Skin epidermis (tissue), 12 donors: ENCODE measurements around the gene PCDHB4.
"Not testable (repeated sequence)": the region's sequence is repeated elsewhere in the genome, so short reads cannot be mapped to it uniquely, and the experiment has no call there.

Experiments used
- H3K27ac ChIP-seq, 21 experiments: fragments of 200-600 bp; sonication (generic) in 11 of 21; one replicate each; pipeline ENCODE4 v1.5.0; 2020; ENCODE audit warnings: mild to moderate bottlenecking in 3 of 21, inconsistent platforms in 2 of 21, moderate library complexity in 2 of 21
- H3K4me3 ChIP-seq, 7 experiments: fragments of 200-600 bp; sonication (generic) in 2 of 7; one replicate each; pipeline ENCODE4 v1.5.0; 2020; ENCODE audit warnings: inconsistent platforms in 2 of 7, mild to moderate bottlenecking in 2 of 7, moderate library complexity in 1 of 7

PCDHB4 gene

DNA sequence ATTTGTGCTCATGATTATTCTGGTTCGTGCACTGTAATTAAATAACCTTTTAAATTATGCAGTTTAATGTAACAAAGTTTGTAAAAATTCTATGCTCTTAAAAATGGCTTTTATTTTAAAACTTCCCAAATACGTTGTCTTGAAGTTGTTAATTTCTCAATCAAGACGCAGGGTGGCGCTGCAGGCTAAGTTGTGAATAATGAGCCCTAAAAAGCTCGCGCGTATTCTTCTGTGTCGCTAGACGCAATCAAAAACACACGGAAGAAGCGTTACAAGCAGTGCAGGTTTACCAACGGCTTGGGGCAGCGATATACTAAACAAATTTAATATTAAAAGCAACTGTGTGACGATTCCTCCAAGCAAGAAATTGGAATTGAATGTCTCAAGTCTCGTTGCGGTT is at the start of gene PCDHB4:
TSS of gene PCDHB4 (plus strand) at position 256 of the 400 bp plus-strand sequence. CDS start 181 bp downstream, outside the sequence.
- no peak within 1 kb of the TSS for H3K27ac ChIP-seq
- H3K4me3 ChIP-seq, result peak within 1 kb of the TSS in 3 of 7 experiments; percentile 5 to 21 (median 7)

DNA sequence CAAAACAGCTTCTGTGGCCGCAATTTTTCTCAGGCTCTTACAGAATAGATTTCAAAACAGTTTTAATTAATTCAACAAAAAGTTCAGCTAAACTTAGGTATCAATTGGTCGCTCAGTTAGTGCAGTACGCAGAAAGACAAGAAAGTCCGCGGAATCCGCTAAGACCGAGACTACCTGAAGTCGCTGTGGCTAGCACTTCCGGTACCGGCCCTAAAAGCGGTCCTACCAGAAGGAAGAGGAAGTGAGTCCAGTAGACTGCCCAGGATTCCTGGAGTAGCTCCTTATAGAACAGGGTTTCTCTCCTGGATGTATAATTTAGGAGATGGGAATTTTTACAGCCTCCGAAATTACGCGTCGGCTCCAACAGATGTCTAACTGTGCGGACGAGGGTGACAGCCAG is 43.8 kb upstream of the PCDHB4 start:
- Histone ChIP-seq H3K27ac (no peak overlapping the region), H3K4me3 (peak overlapping the region in 1 of 7 experiments; percentile 7)

DNA sequence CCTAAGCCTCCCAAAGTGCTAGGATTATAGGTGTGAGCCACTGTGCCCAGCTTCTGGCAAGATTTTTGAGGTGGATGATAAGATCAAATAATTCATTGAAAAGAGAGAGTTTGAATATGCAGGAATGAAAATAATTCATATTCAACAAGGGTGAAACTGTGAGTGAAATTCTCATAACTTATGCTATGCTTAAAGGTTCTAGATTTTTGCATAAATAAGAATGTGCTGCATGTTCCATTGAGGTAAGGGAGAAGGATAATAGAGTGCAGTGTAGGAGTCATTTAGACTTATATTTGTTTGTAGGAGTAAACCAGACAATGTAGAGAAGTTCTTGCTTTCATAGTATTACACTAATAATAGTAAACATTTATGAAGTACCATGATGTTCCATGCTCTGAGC is 39.4 kb upstream of the PCDHB4 start:
- no peak overlapping the region for H3K27ac ChIP-seq

DNA sequence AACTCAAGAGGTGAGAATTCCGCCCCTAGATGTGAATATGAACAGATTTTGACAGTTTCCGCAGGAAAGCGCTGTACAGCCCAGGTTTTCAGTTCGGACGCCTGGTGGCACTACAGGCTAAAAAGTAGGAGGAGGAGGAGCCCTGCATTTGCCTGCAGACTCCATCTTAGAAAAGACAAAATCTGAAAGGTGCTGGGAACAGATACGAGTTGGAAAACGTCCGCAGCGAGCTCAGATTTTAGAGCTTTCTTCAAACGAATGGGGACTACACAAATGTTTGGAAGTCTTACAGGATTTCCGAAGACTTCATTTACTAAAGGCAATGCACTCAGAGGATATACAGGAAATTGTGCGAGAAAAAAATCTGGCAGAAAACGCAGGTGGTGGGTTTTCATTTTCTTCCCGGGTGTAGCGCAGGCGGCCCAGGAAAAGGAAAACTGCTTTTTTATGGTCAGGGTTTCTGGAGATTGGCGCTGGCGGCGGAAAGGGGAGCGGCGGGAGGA is 37.1 kb upstream of the PCDHB4 start:
- Histone ChIP-seq H3K27ac (no peak overlapping the region), H3K4me3 (peak overlapping the region in 3 of 7 experiments; percentile 4 to 29 (median 21))

More for the DNA sequence above, 39.4 kb upstream of the PCDHB4 start:
- H3K4me3 ChIP-seq, result no peak overlapping the region

DNA sequence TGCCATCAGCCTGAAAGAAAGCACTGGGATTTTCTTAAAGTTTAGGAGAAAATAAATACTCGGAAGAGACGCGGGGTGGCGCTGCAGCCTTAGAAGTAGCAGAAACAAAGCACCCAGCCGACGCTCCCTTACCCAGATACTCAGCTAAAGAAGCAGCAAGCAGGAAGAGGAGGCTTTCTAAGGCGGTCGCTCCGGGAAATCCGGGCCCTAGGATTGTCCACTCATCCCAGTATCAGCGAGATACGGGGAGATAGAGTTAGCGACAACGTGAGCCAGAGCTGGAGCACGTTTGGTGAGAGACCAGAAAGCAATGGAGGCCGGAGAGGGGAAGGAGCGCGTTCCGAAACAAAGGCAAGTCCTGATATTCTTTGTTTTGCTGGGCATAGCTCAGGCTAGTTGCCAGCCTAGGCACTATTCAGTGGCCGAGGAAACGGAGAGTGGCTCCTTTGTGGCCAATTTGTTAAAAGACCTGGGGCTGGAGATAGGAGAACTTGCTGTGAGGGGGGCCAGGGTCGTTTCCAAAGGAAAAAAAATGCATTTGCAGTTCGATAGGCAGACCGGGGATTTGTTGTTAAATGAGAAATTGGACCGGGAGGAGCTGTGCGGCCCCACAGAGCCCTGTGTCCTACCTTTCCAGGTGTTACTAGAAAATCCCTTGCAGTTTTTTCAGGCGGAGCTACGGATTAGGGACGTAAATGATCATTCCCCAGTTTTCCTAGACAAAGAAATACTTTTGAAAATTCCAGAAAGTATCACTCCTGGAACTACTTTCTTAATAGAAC is 26.9 kb upstream of the PCDHB4 start, which contains the start of gene PCDHB2:
TSS of gene PCDHB2 (plus strand) at position 135 of the 782 bp plus-strand sequence. CDS start at position 311, 176 bp downstream.
- Histone ChIP-seq H3K27ac (peak within 1 kb of the TSS in 1 of 21 experiments; percentile 78), H3K4me3 (peak within 1 kb of the TSS in 4 of 7 experiments; percentile 6 to 38 (median 22))

DNA sequence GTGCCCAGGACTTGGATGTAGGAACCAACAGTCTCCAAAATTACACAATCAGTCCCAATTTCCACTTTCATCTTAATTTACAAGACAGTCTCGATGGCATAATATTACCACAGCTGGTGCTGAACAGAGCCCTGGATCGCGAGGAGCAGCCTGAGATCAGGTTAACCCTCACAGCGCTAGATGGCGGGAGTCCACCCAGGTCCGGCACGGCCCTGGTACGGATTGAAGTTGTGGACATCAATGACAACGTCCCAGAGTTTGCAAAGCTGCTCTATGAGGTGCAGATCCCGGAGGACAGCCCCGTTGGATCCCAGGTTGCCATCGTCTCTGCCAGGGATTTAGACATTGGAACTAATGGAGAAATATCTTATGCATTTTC is 26.4 kb upstream of the PCDHB4 start:
- Histone ChIP-seq H3K4me3 (peak overlapping the region in 3 of 7 experiments; percentile 8 to 38 (median 35)), H3K27ac (no peak overlapping the region)

DNA sequence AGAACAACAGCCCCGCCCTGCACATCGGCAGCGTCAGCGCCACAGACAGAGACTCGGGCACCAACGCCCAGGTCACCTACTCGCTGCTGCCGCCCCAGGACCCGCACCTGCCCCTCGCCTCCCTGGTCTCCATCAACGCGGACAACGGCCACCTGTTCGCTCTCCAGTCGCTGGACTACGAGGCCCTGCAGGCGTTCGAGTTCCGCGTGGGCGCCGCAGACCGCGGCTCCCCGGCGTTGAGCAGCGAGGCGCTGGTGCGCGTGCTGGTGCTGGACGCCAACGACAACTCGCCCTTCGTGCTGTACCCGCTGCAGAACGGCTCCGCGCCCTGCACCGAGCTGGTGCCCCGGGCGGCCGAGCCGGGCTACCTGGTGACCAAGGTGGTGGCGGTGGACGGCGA is 25.4 kb upstream of the PCDHB4 start:
- H3K4me3 ChIP-seq, H3K27ac ChIP-seq: not testable (repeated sequence)

DNA sequence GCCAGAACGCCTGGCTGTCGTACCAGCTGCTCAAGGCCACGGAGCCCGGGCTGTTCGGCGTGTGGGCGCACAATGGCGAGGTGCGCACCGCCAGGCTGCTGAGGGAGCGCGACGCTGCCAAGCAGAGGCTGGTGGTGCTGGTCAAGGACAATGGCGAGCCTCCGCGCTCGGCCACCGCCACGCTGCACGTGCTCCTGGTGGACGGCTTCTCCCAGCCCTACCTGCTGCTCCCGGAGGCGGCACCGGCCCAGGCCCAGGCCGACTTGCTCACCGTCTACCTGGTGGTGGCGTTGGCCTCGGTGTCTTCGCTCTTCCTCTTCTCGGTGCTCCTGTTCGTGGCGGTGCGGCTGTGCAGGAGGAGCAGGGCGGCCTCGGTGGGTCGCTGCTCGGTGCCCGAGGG is 25.0 kb upstream of the PCDHB4 start:
- not testable (repeated sequence) for H3K27ac ChIP-seq

DNA sequence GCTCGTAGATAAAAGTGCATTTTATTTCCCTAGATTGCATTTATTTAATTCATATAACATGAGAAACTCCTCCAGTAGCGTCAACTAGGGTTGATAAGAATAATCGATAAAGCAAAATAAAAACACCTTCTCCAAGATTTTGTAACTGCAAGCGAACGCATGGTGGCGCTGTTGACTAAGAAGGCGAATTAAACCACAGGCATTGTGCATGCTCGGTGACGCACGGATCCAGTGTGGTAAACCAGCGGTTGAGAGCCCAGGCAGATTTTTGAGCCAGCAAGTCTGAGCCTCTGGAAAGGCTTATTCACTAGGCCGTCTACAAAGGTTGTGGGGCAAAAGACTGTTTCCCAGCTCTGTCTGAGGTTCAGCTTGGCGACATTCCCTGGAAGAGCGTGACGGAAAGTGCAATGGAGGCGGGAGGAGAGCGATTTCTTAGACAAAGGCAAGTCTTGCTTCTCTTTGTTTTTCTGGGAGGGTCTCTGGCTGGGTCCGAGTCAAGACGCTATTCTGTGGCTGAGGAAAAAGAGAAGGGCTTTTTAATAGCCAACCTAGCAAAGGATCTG is 21.3 kb upstream of the PCDHB4 start, which contains the start of gene PCDHB3:
TSS of gene PCDHB3 (plus strand) at position 231 of the 563 bp plus-strand sequence. CDS start at position 408, 177 bp downstream.
- H3K4me3 ChIP-seq, result peak within 1 kb of the TSS in 1 of 7 experiments; percentile 5

More for the DNA sequence above, 25.0 kb upstream of the PCDHB4 start:
- H3K4me3 ChIP-seq, result not testable (repeated sequence)

DNA sequence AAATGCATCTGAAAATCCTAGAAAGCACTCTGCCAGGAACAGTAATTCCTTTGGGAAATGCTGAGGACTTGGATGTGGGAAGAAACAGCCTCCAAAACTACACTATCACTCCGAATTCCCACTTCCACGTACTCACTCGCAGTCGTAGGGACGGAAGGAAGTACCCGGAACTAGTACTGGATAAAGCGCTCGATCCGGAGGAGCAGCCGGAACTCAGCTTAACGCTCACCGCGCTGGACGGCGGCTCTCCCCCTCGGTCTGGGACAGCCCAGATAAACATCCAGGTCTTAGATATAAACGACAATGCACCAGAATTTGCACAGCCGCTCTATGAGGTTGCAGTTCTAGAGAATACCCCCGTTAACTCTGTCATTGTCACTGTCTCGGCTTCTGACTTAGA is 20.6 kb upstream of the PCDHB4 start:
- Histone ChIP-seq H3K4me3 (no peak overlapping the region), H3K27ac (no peak overlapping the region)

More for the DNA sequence above, 21.3 kb upstream of the PCDHB4 start, which contains the start of gene PCDHB3:
- no peak within 1 kb of the TSS for H3K27ac ChIP-seq

DNA sequence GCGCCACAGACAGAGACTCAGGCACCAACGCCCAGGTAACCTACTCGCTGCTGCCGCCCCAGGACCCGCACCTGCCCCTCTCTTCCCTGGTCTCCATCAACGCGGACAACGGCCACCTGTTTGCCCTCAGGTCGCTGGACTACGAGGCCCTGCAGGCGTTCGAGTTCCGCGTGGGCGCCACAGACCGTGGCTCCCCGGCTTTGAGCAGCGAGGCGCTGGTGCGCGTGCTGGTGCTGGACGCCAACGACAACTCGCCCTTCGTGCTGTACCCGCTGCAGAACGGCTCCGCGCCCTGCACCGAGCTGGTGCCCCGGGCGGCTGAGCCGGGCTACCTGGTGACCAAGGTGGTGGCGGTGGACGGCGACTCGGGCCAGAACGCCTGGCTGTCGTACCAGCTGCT is 19.5 kb upstream of the PCDHB4 start:
- not testable (repeated sequence) for H3K4me3 ChIP-seq, H3K27ac ChIP-seq

DNA sequence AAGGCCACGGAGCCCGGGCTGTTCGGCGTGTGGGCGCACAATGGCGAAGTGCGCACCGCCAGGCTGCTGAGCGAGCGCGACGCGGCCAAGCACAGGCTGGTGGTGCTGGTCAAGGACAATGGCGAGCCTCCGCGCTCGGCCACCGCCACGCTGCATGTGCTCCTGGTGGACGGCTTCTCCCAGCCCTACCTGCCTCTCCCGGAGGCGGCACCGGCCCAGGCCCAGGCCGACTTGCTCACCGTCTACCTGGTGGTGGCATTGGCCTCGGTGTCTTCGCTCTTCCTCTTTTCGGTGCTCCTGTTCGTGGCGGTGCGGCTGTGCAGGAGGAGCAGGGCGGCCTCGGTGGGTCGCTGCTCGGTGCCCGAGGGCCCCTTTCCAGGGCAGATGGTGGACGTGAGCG is 19.1 kb upstream of the PCDHB4 start:
- not testable (repeated sequence) for H3K27ac ChIP-seq, H3K4me3 ChIP-seq

DNA sequence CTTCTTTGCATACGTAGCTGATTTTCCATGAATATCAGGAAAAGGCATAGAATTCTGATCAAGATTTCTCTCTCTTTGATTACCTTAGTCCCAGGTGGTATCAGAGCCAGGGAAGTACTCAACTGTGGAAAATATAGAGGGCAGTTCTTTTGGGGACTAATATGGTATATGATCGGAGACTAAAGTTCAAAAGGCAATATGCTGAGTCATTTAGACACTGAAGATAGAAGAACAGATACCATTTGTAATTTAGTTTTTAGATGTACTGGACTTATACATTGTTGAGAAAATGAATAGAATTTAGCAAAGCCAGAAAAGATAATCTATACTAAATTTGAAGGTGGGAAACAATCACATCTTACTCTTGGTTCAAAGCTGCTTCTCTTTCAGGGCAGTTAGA is 16.3 kb upstream of the PCDHB4 start:
- no peak overlapping the region for H3K4me3 ChIP-seq
- no peak overlapping the region for H3K27ac ChIP-seq

DNA sequence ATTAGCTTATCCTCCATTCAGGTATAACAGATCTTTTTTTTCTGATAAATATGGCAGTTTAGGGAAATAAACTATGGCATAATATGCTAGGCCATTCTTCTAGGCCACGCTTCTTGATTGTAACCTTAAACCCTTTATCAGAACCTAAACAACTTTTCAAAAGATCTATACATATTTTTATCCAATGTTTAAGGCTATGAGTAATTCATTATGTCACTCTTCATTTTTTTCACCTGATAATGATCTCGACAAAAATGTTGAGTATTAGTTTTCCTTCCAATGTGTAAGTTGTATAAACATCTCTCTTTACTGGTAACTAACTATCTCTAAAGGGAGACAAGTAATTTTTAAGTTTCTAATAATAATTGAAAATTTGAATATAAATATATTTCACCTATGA is 2.4 kb upstream of the PCDHB4 start:
- Histone ChIP-seq H3K4me3 (no peak overlapping the region), H3K27ac (no peak overlapping the region)

DNA sequence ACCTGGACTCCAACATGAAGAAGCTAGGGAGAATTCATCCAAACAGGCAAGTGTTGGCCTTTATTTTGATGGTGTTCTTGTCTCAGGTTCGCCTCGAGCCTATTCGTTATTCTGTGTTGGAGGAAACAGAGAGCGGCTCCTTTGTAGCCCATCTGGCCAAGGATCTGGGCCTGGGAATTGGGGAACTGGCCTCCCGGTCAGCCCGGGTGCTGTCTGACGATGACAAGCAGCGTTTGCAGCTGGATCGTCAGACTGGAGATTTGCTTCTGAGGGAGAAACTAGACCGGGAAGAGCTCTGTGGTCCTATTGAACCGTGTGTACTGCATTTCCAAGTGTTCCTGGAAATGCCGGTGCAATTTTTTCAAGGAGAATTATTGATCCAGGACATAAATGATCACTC is 367 bp downstream of the PCDHB4 start:
- Histone ChIP-seq H3K4me3 (peak overlapping the region in 3 of 7 experiments; percentile 5 to 21 (median 7)), H3K27ac (no peak overlapping the region)

DNA sequence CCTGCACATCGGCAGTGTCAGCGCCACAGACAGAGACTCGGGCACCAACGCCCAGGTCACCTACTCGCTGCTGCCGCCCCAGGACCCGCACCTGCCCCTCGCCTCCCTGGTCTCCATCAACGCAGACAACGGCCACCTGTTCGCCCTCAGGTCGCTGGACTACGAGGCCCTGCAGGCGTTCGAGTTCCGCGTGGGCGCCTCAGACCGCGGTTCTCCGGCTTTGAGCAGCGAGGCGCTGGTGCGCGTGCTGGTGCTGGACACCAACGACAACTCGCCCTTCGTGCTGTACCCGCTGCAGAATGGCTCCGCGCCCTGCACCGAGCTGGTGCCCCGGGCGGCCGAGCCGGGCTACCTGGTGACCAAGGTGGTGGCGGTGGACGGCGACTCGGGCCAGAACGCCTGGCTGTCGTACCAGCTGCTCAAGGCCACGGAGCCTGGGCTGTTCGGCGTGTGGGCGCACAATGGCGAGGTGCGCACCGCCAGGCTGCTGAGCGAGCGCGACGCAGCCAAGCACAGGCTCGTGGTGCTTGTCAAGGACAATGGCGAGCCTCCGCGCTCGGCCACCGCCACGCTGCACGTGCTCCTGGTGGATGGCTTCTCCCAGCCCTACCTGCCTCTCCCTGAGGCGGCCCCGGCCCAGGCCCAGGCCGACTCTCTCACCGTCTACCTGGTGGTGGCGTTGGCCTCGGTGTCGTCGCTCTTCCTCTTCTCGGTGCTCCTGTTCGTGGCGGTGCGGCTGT is 1.9 kb downstream of the PCDHB4 start:
- H3K4me3 ChIP-seq, H3K27ac ChIP-seq: not testable (repeated sequence)

DNA sequence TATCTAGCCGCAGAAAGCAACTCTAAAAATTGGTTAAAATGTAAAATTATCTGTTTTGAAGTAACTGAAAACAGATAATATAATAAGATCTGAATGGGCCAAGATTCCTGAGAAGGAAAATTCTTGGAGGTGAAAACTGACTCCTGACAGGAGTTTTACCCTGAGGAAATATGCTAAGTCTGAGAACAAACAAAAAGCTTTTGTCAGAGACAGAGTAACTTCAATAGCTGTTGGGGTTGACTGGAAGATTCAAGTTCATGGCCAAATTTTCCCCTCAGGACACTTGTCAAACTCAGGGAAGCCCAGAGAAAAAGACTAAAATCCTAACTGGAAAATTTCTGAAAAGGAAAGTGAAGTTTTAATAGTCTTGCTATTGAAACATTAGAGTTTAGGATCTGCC is 5.7 kb downstream of the PCDHB4 start:
- no peak overlapping the region for H3K4me3 ChIP-seq
- no peak overlapping the region for H3K27ac ChIP-seq

DNA sequence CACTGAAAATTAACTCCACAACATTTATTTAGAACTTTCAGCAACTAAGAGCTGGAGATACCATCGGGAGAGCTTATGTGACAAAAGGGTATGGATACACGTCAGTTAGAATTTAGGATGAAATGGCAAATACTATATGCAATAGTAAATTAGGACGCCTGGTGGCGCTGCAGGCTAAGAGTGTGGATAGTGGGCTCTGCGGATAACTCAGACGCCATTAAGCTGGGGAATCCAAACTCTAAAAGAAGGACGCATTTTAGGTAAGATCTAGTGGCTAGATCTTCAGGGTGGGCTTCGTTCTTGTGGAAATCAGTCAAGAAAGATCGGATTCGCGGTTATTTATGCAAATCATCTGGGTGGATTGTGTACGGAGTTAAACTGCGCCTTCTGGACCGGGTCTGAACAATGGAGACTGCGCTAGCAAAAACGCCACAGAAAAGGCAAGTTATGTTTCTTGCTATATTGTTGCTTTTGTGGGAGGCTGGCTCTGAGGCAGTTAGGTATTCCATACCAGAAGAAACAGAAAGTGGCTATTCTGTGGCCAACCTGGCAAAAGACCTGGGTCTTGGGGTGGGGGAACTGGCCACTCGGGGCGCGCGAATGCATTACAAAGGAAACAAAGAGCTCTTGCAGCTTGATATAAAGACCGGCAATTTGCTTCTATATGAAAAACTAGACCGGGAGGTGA is 13.6 kb downstream of the PCDHB4 start, which contains the start of gene PCDHB5:
TSS of gene PCDHB5 (plus strand) at position 177 of the 688 bp plus-strand sequence. CDS start at position 406, 229 bp downstream.
- no peak within 1 kb of the TSS for H3K27ac ChIP-seq
- H3K4me3 ChIP-seq, result peak within 1 kb of the TSS in 1 of 7 experiments; percentile 17

DNA sequence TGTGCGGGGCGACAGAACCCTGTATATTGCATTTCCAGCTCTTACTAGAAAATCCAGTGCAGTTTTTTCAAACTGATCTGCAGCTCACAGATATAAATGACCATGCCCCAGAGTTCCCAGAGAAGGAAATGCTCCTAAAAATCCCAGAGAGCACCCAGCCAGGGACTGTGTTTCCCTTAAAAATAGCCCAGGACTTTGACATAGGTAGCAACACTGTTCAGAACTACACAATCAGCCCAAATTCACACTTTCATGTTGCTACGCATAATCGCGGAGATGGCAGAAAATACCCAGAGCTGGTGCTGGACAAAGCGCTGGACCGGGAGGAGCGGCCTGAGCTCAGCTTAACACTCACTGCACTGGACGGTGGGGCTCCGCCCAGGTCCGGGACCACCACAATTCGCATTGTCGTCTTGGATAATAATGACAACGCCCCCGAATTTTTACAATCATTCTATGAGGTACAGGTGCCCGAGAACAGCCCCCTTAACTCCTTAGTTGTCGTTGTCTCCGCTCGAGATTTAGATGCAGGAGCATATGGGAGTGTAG is 14.2 kb downstream of the PCDHB4 start:
- peak overlapping the region in 1 of 7 experiments; percentile 17 for H3K4me3 ChIP-seq

More for the DNA sequence above, 14.2 kb downstream of the PCDHB4 start:
- H3K27ac ChIP-seq, result no peak overlapping the region
